ENCODE results near the gene SRPRA.

DNA sequence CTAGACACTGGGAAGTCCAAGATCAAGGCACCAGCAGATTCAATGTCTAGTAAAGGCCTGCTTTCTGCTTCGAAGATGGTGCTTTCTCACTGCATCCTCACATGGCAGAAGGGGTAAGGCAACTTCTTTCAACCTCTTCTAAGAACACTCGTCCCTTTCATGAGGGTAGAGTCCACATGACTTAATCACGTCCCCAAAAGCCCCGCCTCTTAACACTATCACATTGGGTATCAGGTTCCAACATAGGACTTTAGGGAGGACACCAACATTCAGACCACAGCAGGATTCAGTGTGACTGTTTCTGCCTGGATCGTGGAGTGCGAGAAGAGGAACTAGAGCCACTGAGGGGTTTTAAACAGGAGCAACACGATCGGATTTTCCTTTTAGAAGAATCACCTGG is 10.5 kb upstream of the SRPRA start:
- TF ChIP-seq, protein P1, sequence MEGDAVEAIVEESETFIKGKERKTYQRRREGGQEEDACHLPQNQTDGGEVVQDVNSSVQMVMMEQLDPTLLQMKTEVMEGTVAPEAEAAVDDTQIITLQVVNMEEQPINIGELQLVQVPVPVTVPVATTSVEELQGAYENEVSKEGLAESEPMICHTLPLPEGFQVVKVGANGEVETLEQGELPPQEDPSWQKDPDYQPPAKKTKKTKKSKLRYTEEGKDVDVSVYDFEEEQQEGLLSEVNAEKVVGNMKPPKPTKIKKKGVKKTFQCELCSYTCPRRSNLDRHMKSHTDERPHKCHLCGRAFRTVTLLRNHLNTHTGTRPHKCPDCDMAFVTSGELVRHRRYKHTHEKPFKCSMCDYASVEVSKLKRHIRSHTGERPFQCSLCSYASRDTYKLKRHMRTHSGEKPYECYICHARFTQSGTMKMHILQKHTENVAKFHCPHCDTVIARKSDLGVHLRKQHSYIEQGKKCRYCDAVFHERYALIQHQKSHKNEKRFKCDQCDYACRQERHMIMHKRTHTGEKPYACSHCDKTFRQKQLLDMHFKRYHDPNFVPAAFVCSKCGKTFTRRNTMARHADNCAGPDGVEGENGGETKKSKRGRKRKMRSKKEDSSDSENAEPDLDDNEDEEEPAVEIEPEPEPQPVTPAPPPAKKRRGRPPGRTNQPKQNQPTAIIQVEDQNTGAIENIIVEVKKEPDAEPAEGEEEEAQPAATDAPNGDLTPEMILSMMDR (optimal IDR thresholded peaks at IDR 0.05 in 1 of 3, IDR thresholded peaks at IDR 0.05 in 1 of 3, conservative IDR thresholded peaks at IDR 0.05 in 1 of 3; ENCODE audit: extremely low read depth in 1 of 3, insufficient read depth in 2 of 3, low read length in 3 of 3) = no peak
- no peak for TF ChIP-seq EZH2 (IDR thresholded peaks at IDR 0.05; ENCODE audit: low read length)

Measured in keratinocyte (primary cell).